Bone marrow (tissue), 2 donors: ENCODE results near the gene SIM2.

Source experiments
- DNase-seq, 2 donors: peaks; one replicate each; lab custom pipeline; 2025; lab: John Stamatoyannopoulos, UW

Gene SIM2

GRCh38 chr21:36688324-36688723, 10.6 kb upstream of the SIM2 start:
- no peak for DNase-seq

GRCh38 chr21:36689324-36689723, 9.6 kb upstream of the SIM2 start:
- DNase-seq: no peak

- DNase-seq: no peak
Measured at GRCh38 chr21:36690628-36691554, 8.0 kb upstream of the SIM2 start.

GRCh38 chr21:36691555-36692041, 7.3 kb upstream of the SIM2 start:
- DNase-seq: no peak

- no peak for DNase-seq
Measured at GRCh38 chr21:36692114-36692834, 6.6 kb upstream of the SIM2 start.

- DNase-seq: no peak
Measured at GRCh38 chr21:36692835-36693488, 6.0 kb upstream of the SIM2 start.

GRCh38 chr21:36693489-36694030, 5.4 kb upstream of the SIM2 start:
- DNase-seq: no peak

GRCh38 chr21:36694031-36694515, 4.8 kb upstream of the SIM2 start:
- DNase-seq: no peak

- no peak for DNase-seq
Measured at GRCh38 chr21:36694593-36695282, 4.2 kb upstream of the SIM2 start.

GRCh38 chr21:36695283-36695634, 3.7 kb upstream of the SIM2 start:
- no peak for DNase-seq

- no peak for DNase-seq
Measured at GRCh38 chr21:36695671-36696389, 3.1 kb upstream of the SIM2 start.

- no peak for DNase-seq
Measured at GRCh38 chr21:36696390-36697059, 2.4 kb upstream of the SIM2 start.

- no peak for DNase-seq
Measured at GRCh38 chr21:36697060-36697850, 1.7 kb upstream of the SIM2 start.

GRCh38 chr21:36697851-36698384, 997 bp upstream of the SIM2 start:
- DNase-seq: no peak

GRCh38 chr21:36698385-36698980, 432 bp upstream of the SIM2 start:
- DNase-seq: no peak

GRCh38 chr21:36699546-36700294, 805 bp downstream of the SIM2 start:
- no peak for DNase-seq

GRCh38 chr21:36700295-36700970, 1.5 kb downstream of the SIM2 start:
- no peak for DNase-seq
